ENCODE data around the gene TJP3. TPM values are rescaled to one million over a fixed set of nuclear protein-coding genes. Genes with fewer than 3 reads are reported as not detected.

TJP3 gene
- total and polyA plus RNA-seq, 7 experiments from 2014 or later: 1.2 to 20.1 (median 16.1) TPM

DNA sequence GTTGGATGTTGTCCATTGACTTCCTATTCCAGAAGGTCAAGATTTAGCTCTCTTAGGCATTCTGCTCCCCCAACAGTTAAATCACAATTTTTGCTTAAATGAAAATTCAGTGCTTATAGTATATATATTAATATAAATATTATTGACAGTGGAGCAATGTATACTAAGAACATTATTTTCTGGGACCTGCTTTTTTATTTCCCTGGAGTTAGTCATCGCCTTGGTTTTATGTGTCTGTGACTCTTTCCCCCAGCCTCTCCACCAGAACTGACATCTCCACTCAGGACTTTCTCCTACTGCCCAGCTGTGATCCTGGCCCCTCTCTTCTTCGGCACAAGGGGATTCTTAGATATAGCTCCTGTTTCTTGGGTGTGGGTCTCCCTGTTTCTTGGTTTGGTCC, 88.2 kb downstream of the TJP3 start:
- Mint-ChIP-seq H3K4me1 (peaks cover 12 to 28% (median 20%) of the 10 kb centered on the region in 7 donors), H3K27me3 (peaks cover 0 to 5% (median 0%) of the 10 kb centered on the region in 5 donors), H3K9me3 (peaks cover 0 to 14% (median 8%) of the 10 kb centered on the region in 11 donors), H3K27ac (peak overlapping the region in 2 of 9 donors; percentile 35 to 49), H3K4me3 (no peak overlapping the region), H3K36me3 (peaks cover 0 to 11% (median 5%) of the 10 kb centered on the region in 5 donors)
- H3K27ac ChIP-seq (ENCODE audit: low read depth, low read length): no peak overlapping the region
- peaks cover 6 to 22% of the 10 kb centered on the region in 2 donors for H3K4me1 ChIP-seq (ENCODE audit: control insufficient read depth in 2 of 2, insufficient read depth in 2 of 2, low read length in 2 of 2)
- H3K36me3 ChIP-seq (ENCODE audit: control insufficient read depth in 2 of 3, insufficient read depth in 3 of 3, low read length in 3 of 3): no peaks in the 10 kb centered on the region
- no peak for DNase-seq
- CTCF ChIA-PET: interaction anchor here (0.6 to 1.3 kb wide), 4 partner anchors 26 to 251 kb away, joined by 3 read pairs; partner anchors contain the start of gene MRPL54
- H3K4me3 ChIP-seq (ENCODE audit: low read length): no peak overlapping the region
- H3K27me3 ChIP-seq (ENCODE audit: control insufficient read depth in 2 of 2, insufficient read depth in 2 of 2, low read length in 2 of 2): no peaks in the 10 kb centered on the region
- intact Hi-C loops (cut with micrococcal nuclease): no loop called here
- peaks cover 0 to 3% (median 0%) of the 10 kb centered on the region in 3 experiments for H3K9me3 ChIP-seq (ENCODE audit: control insufficient read depth in 2 of 3, low read length in 3 of 3)
- no peak for ATAC-seq
- POLR2A ChIA-PET: interaction anchor here (0.6 to 1.2 kb wide), 3 partner anchors 21 to 986 kb away, joined by 3 to 4 read pairs (median 3); no protein-coding TSS in a partner anchor

DNA sequence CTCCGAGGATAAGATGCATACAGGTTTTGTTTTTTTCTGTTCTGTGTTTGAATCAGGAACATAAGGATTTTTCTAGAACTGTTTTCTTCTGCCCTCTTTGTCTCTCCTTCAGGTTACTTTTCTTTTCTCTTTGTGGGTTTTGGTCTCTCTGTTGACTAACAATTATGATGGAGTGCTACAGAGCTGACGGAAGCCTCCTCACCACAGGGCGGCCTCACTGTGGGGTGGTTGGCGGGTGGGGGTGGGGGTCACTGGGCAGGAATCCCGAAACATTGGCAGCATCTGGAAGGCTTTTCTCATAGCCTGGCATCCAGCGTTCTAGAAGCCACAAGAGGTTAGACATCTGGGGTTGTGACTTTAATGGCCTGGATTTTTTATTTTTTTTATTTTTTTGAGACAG, 90.0 kb downstream of the TJP3 start:
- no peak overlapping the region for H3K4me3 ChIP-seq (ENCODE audit: low read length)
- no peak overlapping the region for H3K27ac ChIP-seq (ENCODE audit: low read depth, low read length)
- H3K4me1 ChIP-seq (ENCODE audit: control insufficient read depth in 2 of 2, insufficient read depth in 2 of 2, low read length in 2 of 2): peaks cover 12 to 28% of the 10 kb centered on the region in 2 donors
- H3K4me3 Mint-ChIP-seq: peak overlapping the region; percentile 9 to 77 (median 66)
- peak; percentile 84 for ATAC-seq
- H3K9me3 ChIP-seq (ENCODE audit: control insufficient read depth in 2 of 3, low read length in 3 of 3): peaks cover 0 to 3% (median 0%) of the 10 kb centered on the region in 3 experiments
- peak overlapping the region; percentile 48 to 84 (median 68) for H3K27ac Mint-ChIP-seq
- peaks cover 0 to 11% (median 5%) of the 10 kb centered on the region in 5 donors for H3K36me3 Mint-ChIP-seq
- no peaks in the 10 kb centered on the region for H3K36me3 ChIP-seq (ENCODE audit: control insufficient read depth in 2 of 3, insufficient read depth in 3 of 3, low read length in 3 of 3)
- peaks cover 0 to 7% (median 0%) of the 10 kb centered on the region in 5 donors for H3K27me3 Mint-ChIP-seq
- H3K9me3 Mint-ChIP-seq: peaks cover 0 to 11% (median 7%) of the 10 kb centered on the region in 11 donors
- H3K4me1 Mint-ChIP-seq: peaks cover 12 to 42% (median 24%) of the 10 kb centered on the region in 7 donors
- ChIA-PET CTCF (interaction anchor here (2.1 kb wide), 1 partner anchor 14 kb away, joined by 6 read pairs; no protein-coding TSS in a partner anchor), POLR2A (interaction anchor here (0.5 to 3.0 kb wide), 4 partner anchors 14 to 35 kb away, joined by 3 to 16 read pairs (median 4); partner anchors contain the start of gene MRPL54)
- no peaks in the 10 kb centered on the region for H3K27me3 ChIP-seq (ENCODE audit: control insufficient read depth in 2 of 2, insufficient read depth in 2 of 2, low read length in 2 of 2)
- intact Hi-C loops (cut with micrococcal nuclease): loop anchor here in 1 of 2 donors (2.0 kb wide), 1 partner anchor 15 kb away; no protein-coding TSS in a partner anchor
- DNase-seq: peak in 6 of 9 donors; percentile 30 to 60 (median 45)

Other genes with a start within 250 kb of the TJP3 start
- gene SMIM24, start 227.9 kb upstream of the TJP3 start, total RNA-seq: 1 to 10 TPM in 1 of 5 experiments, under 1 TPM in 1, not detected in 3; 0.82 to 1.8 TPM
- not detected for gene SMIM24, start 227.9 kb upstream of the TJP3 start, polyA plus RNA-seq
- gene SMIM44, start 224.9 kb upstream of the TJP3 start, total RNA-seq: not detected
- gene SMIM44, start 224.9 kb upstream of the TJP3 start, polyA plus RNA-seq: not detected
- 10 to 100 TPM in 1 of 5 experiments, 1 to 10 TPM in 4; 4.4 to 16.4 (median 8.0) TPM for gene DOHH, start 207.7 kb upstream of the TJP3 start, total RNA-seq
- gene DOHH, start 207.7 kb upstream of the TJP3 start, polyA plus RNA-seq: 10 to 100 TPM in 1 of 2 donors, 1 to 10 TPM in 1; 4.6 to 15.0 TPM
- 10 to 100 TPM; 60.7 to 90.7 (median 71.3) TPM for gene FZR1, start 202.1 kb upstream of the TJP3 start, total RNA-seq
- 10 to 100 TPM in 1 of 2 donors, 1 to 10 TPM in 1; 7.8 to 15.1 TPM for gene FZR1, start 202.1 kb upstream of the TJP3 start, polyA plus RNA-seq
- 10 to 100 TPM in 3 of 5 experiments, 1 to 10 TPM in 2; 5.6 to 11.5 (median 10.6) TPM for gene TEKTIP1, start 169.2 kb upstream of the TJP3 start, total RNA-seq
- not detected for gene TEKTIP1, start 169.2 kb upstream of the TJP3 start, polyA plus RNA-seq
- gene MFSD12, start 150.8 kb upstream of the TJP3 start, total RNA-seq: 100 to 1,000 TPM in 3 of 5 experiments, 10 to 100 TPM in 2; 95.2 to 153 (median 101) TPM
- 10 to 100 TPM; 41.2 to 74.0 TPM for gene MFSD12, start 150.8 kb upstream of the TJP3 start, polyA plus RNA-seq
- 10 to 100 TPM; 37.9 to 63.7 (median 53.0) TPM for gene HMG20B, start 135.4 kb upstream of the TJP3 start, total RNA-seq
- gene HMG20B, start 135.4 kb upstream of the TJP3 start, polyA plus RNA-seq: 10 to 100 TPM; 50.6 to 65.6 TPM
- 1 to 10 TPM in 4 of 5 experiments, under 1 TPM in 1; 0.85 to 3.3 (median 2.9) TPM for gene GIPC3, start 122.9 kb upstream of the TJP3 start, total RNA-seq
- 1 to 10 TPM; 1.3 to 1.5 TPM for gene GIPC3, start 122.9 kb upstream of the TJP3 start, polyA plus RNA-seq
- 1 to 10 TPM in 4 of 5 experiments, under 1 TPM in 1; 0.73 to 5.9 (median 4.1) TPM for gene TBXA2R, start 101.5 kb upstream of the TJP3 start, total RNA-seq
- gene TBXA2R, start 101.5 kb upstream of the TJP3 start, polyA plus RNA-seq: 1 to 10 TPM; 6.4 to 9.0 TPM
- gene CACTIN, start 81.6 kb upstream of the TJP3 start, total RNA-seq: 10 to 100 TPM; 35.4 to 46.7 (median 37.1) TPM
- 10 to 100 TPM in 1 of 2 donors, 1 to 10 TPM in 1; 9.5 to 22.2 TPM for gene CACTIN, start 81.6 kb upstream of the TJP3 start, polyA plus RNA-seq
- 10 to 100 TPM; 21.5 to 32.4 (median 30.7) TPM for gene PIP5K1C, start 7.9 kb upstream of the TJP3 start, total RNA-seq
- gene PIP5K1C, start 7.9 kb upstream of the TJP3 start, polyA plus RNA-seq: 10 to 100 TPM in 1 of 2 donors, 1 to 10 TPM in 1; 6.8 to 17.8 TPM
- gene APBA3, start 53.3 kb downstream of the TJP3 start, total RNA-seq: 10 to 100 TPM; 55.1 to 77.3 (median 67.1) TPM
- gene APBA3, start 53.3 kb downstream of the TJP3 start, polyA plus RNA-seq: 10 to 100 TPM; 30.7 to 33.6 TPM
- gene MRPL54, start 54.3 kb downstream of the TJP3 start, total RNA-seq: 10 to 100 TPM; 34.0 to 95.2 (median 58.8) TPM
- 100 to 1,000 TPM; 143 to 154 TPM for gene MRPL54, start 54.3 kb downstream of the TJP3 start, polyA plus RNA-seq
- gene RAX2, start 63.8 kb downstream of the TJP3 start, total RNA-seq: not detected
- gene RAX2, start 63.8 kb downstream of the TJP3 start, polyA plus RNA-seq: not detected
- gene MATK, start 78.0 kb downstream of the TJP3 start, total RNA-seq: 10 to 100 TPM in 3 of 5 experiments, 1 to 10 TPM in 2; 1.6 to 32.6 (median 14.3) TPM
- gene MATK, start 78.0 kb downstream of the TJP3 start, polyA plus RNA-seq: 10 to 100 TPM in 1 of 2 donors, 1 to 10 TPM in 1; 8.4 to 13.0 TPM
- gene ZFR2, start 160.7 kb downstream of the TJP3 start, total RNA-seq: 1 to 10 TPM in 4 of 5 experiments, under 1 TPM in 1; 0.22 to 3.8 (median 1.4) TPM
- gene ZFR2, start 160.7 kb downstream of the TJP3 start, polyA plus RNA-seq: 1 to 10 TPM; 3.4 to 5.5 TPM
- not detected for gene ATCAY, start 172.3 kb downstream of the TJP3 start, total RNA-seq
- gene ATCAY, start 172.3 kb downstream of the TJP3 start, polyA plus RNA-seq: not detected
- not detected for gene NMRK2, start 224.7 kb downstream of the TJP3 start, total RNA-seq
- not detected for gene NMRK2, start 224.7 kb downstream of the TJP3 start, polyA plus RNA-seq

All from naive thymus-derived CD4-positive, alpha-beta T cell (primary cell).